ENCODE results near the gene RSPH3. TPM values are rescaled to one million over a fixed set of nuclear protein-coding genes. Genes with fewer than 3 reads are reported as not detected.
A peak's percentile ranks its signal among the peaks of the same experiment; 100 is the strongest.

Gene RSPH3
- polyA plus RNA-seq, 1 donor from 2014 or later = 3.5 TPM

- no peaks in the 10 kb centered on the region for H3K9me2 ChIP-seq (ENCODE audit: insufficient read depth, low read length)
- no peaks in the 10 kb centered on the region for H3K79me2 ChIP-seq (replicated peaks; ENCODE audit: insufficient read depth, low read length)
- no peaks in the 10 kb centered on the region for H3F3A ChIP-seq (ENCODE audit: insufficient read depth, low read length, poor library complexity, severe bottlenecking)
- H3K27ac ChIP-seq (ENCODE audit: low read length) = no peak overlapping the region
- H3K9ac ChIP-seq (ENCODE audit: low read length) = no peak overlapping the region
- no peaks in the 10 kb centered on the region for H4K20me1 ChIP-seq (ENCODE audit: insufficient read depth)
- TF ChIP-seq CTCF (IDR thresholded peaks at IDR 0.05; ENCODE audit: poor library complexity, severe bottlenecking) (peak; percentile 53), SMC3 (conservative IDR thresholded peaks at IDR 0.05; ENCODE audit: poor library complexity) (peak; percentile 48), REST (IDR thresholded peaks at IDR 0.05; ENCODE audit: borderline replicate concordance) (no peak)
- H3K36me3 ChIP-seq (ENCODE audit: insufficient read depth, low read length) = no peaks in the 10 kb centered on the region
- H3K27me3 ChIP-seq (ENCODE audit: insufficient read depth, low read depth, low read length) = no peaks in the 10 kb centered on the region
- H2AFZ ChIP-seq (ENCODE audit: low read depth, low read length) = no peak overlapping the region
- no peak overlapping the region for H3K4me3 ChIP-seq (ENCODE audit: low read length)
- no peak overlapping the region for H3K4me2 ChIP-seq (ENCODE audit: low read length)
- H3K9me3 ChIP-seq (ENCODE audit: low read length) = no peaks in the 10 kb centered on the region
Measured at GRCh38 chr6:159008656-159009288, 8.8 kb upstream of the RSPH3 start.

GRCh38 chr6:159007510-159007909 lies 7.5 kb upstream of the RSPH3 start:
- Histone ChIP-seq H3K79me2 (replicated peaks; ENCODE audit: insufficient read depth, low read length) (no peaks in the 10 kb centered on the region), H3K36me3 (ENCODE audit: insufficient read depth, low read length) (no peaks in the 10 kb centered on the region), H3K27me3 (ENCODE audit: insufficient read depth, low read depth, low read length) (no peaks in the 10 kb centered on the region), H3K27ac (ENCODE audit: low read length) (no peak overlapping the region), H3K9me3 (ENCODE audit: low read length) (no peaks in the 10 kb centered on the region), H3K9ac (ENCODE audit: low read length) (no peak overlapping the region), H2AFZ (ENCODE audit: low read depth, low read length) (no peak overlapping the region), H3K9me2 (ENCODE audit: insufficient read depth, low read length) (no peaks in the 10 kb centered on the region), H3K4me2 (ENCODE audit: low read length) (no peak overlapping the region), H3F3A (ENCODE audit: insufficient read depth, low read length, poor library complexity, severe bottlenecking) (no peaks in the 10 kb centered on the region), H4K20me1 (ENCODE audit: insufficient read depth) (no peaks in the 10 kb centered on the region), H3K4me3 (ENCODE audit: low read length) (no peak overlapping the region)
- TF ChIP-seq EP300 (conservative IDR thresholded peaks at IDR 0.05; ENCODE audit: poor library complexity, severe bottlenecking) (no peak), RAD21 (conservative IDR thresholded peaks at IDR 0.05) (no peak)

GRCh38 chr6:159005436-159005835 lies 5.4 kb upstream of the RSPH3 start:
- H2AFZ ChIP-seq (ENCODE audit: low read depth, low read length) = no peak overlapping the region
- no peak overlapping the region for H3K4me2 ChIP-seq (ENCODE audit: low read length)
- no peaks in the 10 kb centered on the region for H3K9me2 ChIP-seq (ENCODE audit: insufficient read depth, low read length)
- no peak overlapping the region for H3K27ac ChIP-seq (ENCODE audit: low read length)
- H3K79me2 ChIP-seq (replicated peaks; ENCODE audit: insufficient read depth, low read length) = peaks cover 6% of the 10 kb centered on the region
- H4K20me1 ChIP-seq (ENCODE audit: insufficient read depth) = no peaks in the 10 kb centered on the region
- no peaks in the 10 kb centered on the region for H3F3A ChIP-seq (ENCODE audit: insufficient read depth, low read length, poor library complexity, severe bottlenecking)
- H3K4me3 ChIP-seq (ENCODE audit: low read length) = no peak overlapping the region
- H3K36me3 ChIP-seq (ENCODE audit: insufficient read depth, low read length) = no peaks in the 10 kb centered on the region
- H3K9me3 ChIP-seq (ENCODE audit: low read length) = no peaks in the 10 kb centered on the region
- TF ChIP-seq REST (IDR thresholded peaks at IDR 0.05; ENCODE audit: borderline replicate concordance) = no peak
- TF ChIP-seq EP300 (conservative IDR thresholded peaks at IDR 0.05; ENCODE audit: poor library complexity, severe bottlenecking) = no peak
- TF ChIP-seq MXI1 (conservative IDR thresholded peaks at IDR 0.05; ENCODE audit: poor library complexity, severe bottlenecking) = no peak
- TF ChIP-seq TAF1 (IDR thresholded peaks at IDR 0.05; ENCODE audit: low read depth) = no peak
- TF ChIP-seq POLR2AphosphoS5 (IDR thresholded peaks at IDR 0.05) = no peak
- no peak for TF ChIP-seq SMC3 (conservative IDR thresholded peaks at IDR 0.05; ENCODE audit: poor library complexity)
- TF ChIP-seq CTCF (IDR thresholded peaks at IDR 0.05; ENCODE audit: poor library complexity, severe bottlenecking) = no peak
- no peak for TF ChIP-seq RAD21 (conservative IDR thresholded peaks at IDR 0.05)
- no peak for TF ChIP-seq EZH2 (IDR thresholded peaks at IDR 0.05; ENCODE audit: borderline replicate concordance, insufficient read depth, low read length, poor library complexity, severe bottlenecking)
- no peak overlapping the region for H3K9ac ChIP-seq (ENCODE audit: low read length)
- no peaks in the 10 kb centered on the region for H3K27me3 ChIP-seq (ENCODE audit: insufficient read depth, low read depth, low read length)

All from neural cell (in vitro differentiated cells).